NCI-H1092 (cell line): ENCODE results near the gene RAMACL.

Experiments used
- DNase-seq: peaks from one replicate; lab custom pipeline; 2025; lab: John Stamatoyannopoulos, UW

RAMACL gene

DNA sequence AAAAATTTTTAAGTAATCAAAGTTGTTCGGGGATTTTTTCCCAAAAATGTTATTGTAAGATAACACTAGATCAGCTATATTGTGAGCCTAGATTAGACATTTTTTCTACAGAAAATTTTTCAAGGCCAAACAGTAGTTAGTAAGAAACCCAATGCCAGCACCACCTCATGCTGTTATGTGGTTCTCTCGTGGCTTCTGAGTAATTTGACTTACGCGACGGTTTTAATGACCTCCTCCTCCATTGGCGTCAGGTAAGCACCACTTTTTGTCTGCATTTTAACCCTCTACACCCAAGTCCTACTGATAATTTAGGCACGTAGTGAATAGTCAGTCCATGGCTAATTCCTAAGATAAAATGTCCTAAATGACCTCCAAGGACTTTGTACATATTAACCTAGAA lies 30.9 kb upstream of the RAMACL start:
- no peak for DNase-seq

DNA sequence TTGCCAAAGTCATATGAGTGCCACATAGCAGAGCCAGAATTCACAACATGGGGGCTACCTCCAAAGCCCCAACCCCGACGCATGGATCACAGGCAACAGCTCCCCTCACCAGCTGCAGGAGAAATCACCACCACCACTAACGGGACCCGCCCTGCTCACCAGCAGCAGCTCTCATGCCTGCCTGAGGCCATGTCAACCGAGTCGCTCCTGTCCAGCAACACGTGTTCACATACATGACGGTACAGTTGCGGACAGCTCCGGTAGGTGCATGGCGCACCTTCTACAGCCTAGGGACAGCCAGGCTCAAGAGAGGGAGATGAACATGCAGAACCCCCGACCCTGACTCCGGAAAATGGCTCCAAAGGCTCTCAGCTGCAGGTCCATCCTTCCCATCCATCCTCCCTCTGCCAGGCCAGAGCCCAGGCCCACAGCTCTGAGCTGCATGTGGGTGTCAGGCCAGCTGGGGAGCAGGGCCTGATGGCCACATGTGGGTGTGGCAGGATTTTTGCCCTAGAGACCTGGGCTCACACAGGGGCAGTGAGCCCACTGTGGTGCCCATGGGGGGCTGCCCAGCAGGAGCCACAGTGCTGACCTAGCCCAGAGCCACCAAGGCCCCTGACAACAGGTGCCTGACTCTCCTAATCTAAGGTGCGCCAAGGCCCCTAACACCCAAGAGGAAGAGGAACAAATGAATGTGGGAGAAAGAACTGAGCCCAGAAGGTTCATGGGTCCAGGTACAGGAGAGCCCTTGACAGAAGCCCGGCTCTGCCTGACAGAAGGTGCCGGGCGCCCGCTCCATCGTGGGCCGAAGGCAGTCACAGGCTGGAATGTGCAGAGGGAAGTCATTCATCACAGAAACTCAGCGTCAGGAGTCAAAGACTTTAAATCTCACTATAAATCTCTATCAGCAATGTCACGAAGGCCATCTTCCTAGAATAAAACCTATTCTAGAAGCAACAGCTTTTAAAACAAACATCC lies 30.1 kb upstream of the RAMACL start:
- DNase-seq: no peak

DNA sequence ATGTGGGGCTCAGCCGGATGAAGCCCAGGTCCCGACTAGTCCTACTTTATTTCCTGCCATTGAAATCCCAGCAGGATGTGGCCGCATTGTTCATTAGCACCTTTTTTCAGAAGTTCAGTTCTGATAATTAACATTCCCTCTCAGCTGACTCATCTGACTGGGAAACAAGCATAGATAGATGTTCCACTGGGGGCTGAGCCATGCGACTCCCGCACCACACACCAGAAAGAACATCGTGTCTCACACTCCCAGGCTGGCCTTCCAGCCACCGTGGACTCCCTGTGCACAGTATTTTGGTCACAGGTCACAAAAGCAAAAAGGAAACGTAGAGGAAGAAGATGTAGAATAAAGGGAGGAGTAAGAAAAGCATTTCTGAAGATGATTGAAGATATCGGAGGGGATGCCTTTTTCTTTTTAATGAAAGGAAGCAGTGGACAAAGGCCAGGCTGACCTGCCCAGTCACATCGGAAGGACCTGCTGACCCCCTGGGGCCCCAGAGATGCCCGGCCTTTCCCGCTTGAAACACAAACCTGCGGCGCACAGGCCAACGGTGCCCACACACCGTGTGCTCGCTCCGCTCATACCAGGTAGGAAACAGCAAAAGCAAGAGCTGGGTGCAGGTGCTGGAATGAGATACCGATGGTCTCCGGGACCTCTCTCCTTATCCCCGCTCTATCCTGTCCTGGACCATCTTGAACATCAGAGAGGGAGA lies 28.7 kb upstream of the RAMACL start:
- no peak for DNase-seq

DNA sequence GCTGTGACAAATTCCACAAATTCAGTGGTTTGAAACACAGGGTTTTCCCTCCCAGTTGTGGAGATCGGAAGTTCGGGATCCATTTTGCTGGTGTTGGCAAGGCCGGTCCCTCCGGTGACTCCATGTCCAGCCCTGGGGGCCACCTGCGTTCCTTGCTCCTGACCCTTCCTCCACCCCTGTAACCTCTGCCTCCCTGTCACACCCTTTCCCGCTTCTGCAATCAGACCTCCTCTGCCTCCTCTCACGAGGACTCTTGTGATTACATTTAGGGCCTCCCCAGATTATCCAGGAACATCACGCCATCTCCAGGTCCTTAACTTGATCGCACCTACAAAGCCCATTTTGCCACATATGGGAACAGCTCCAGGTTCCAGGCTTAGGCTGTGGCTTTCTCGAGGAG lies 28.1 kb upstream of the RAMACL start:
- no peak for DNase-seq

DNA sequence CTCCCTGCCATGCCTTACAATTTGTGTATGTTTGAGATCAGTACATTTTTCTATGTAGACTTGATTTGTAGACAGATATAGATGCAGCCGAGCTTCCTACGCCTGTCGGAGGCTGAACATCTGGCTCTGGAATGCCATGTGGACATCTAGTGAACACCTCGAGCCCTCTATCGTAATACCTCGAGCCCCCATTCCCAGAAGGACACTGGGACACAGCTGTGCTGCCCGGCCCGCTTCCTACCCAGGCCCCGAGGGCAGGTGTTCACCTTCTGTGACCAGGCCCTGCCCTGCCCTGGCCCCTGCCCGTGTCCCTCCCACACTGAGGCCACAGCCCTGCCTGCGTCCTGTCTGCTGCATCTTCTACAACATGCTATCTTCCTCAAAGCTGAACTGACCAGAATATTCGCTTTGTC lies 27.7 kb upstream of the RAMACL start:
- DNase-seq: no peak

DNA sequence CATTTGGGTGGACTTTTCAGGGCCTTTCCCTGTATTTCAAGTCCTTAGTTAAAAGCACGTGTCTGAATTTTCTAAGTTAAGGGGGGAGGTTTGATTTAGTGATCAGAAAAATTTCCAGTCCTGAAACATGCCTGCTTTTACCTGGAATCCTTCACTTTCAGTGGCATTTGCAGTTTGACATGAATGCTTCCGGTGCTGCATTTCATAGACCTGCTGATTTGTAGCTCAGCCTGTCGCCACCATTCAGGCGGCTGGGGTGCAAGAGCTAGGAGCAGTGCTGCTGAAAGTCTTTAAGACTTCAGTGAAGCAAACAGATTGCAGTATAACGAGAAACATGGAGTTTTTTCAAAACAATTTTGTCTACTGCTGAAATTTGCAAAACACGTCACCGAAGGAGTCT lies 26.5 kb upstream of the RAMACL start:
- no peak for DNase-seq

DNA sequence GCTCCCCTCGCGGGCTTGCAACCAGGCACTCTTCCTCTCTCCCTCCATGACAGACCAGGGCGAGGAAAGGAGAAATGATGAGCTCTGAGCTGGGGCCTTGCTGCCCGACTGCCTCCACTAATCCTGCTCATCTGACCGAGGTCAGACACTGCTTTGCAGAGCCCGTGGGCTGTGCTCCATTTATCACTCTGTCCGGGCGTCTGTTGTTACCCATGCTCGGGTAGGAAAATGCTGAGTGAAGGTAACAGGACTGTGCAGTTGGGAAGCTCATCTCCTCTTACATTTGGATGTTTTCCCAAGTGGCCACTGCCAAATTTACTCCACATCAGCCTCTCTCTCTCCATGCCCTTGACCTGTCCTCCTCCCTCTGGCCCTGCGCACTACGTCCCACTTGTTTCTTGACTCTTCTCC lies 26.0 kb upstream of the RAMACL start:
- no peak for DNase-seq

DNA sequence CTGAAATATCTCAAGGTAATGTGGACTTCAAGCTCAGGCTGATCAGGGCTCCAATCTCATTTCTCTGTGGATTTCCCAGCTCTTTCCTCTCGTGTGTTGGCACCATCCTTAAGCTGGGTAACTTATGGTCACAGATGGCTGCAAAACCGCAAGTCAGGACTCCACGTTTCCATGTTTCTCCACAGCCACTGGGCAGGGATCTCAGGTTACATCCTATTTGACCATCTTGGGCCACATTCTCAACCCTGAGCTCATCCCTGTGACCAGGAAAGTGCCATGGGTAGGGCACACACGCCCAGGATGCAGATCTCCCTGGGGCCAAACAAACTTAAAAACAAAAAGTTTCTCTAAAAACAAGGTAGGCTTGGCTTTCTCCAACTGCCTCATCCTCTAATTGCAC lies 25.2 kb upstream of the RAMACL start:
- DNase-seq: no peak

DNA sequence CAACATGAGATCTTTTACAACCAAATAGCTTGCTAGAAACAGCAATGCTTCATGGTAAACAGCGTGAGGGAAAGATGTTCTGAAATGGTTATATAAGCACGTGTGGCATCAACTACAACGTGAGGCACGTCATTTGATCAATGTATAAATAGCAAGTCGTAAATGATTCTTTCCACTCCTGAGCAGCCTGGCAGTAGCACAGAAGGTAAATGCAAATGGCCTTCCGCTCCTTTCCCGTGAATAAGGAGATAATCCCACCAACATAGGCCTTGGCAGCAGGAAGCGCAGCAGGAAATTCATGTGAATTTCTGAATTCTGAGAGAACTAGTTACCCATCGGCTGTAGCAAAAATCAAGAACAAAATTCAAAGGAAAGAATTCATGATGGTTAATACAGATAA lies 23.6 kb upstream of the RAMACL start:
- no peak for DNase-seq

DNA sequence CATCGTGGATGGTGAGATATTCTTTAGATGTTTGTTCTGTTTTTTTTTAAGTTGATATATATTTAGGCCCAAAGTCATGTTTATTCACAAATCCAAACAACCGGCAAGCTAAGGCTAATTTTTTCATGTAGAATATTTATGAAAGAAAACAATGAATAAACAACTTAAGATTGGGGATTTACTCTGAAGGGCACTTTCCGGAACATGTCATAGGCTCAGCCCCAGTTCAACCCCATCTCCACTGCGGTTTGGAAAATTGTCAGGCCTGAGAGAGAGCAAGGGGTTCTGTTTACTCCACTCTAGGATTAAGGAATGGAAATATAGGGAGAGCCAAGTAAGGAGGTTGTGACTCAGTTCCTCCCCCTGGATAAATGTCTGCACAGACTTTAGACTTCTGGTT lies 22.3 kb upstream of the RAMACL start:
- DNase-seq: no peak

DNA sequence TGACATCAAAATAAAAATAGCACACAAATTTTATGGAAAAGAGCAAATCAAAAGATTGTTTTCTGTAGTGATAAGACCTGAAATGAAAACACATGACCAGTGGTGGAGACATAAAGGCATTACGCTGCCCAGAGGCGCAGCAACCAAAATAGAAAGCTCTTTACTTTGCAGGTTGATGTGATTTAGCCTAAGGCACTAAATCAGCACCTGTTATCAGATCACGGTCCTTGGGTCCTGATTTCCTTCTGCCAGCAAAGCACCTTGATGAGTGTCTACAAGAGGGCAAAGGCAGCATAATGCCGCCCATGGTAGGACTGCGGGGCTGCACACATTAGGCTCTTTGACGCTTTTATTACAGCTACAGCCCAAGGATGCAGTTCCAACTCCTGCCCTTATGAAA lies 19.3 kb upstream of the RAMACL start:
- no peak for DNase-seq

DNA sequence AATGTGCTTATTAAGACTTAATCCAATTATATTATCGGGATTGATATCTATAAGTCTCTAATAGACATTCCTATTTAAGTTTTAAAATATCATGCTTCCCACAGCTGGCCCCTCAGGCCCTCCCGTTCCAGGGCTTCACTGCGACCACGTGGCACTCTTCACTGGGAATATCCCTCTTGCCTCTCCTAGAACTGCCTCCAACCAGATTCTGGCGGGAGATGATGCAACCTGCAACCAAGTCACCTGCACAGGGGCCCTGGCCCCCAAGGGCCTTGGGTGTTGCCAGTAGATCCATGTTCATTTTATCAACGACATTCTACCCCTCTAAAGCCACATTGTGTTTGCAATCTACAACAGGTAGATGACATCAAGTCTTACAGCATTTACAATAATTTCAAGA lies 18.4 kb upstream of the RAMACL start:
- no peak for DNase-seq

DNA sequence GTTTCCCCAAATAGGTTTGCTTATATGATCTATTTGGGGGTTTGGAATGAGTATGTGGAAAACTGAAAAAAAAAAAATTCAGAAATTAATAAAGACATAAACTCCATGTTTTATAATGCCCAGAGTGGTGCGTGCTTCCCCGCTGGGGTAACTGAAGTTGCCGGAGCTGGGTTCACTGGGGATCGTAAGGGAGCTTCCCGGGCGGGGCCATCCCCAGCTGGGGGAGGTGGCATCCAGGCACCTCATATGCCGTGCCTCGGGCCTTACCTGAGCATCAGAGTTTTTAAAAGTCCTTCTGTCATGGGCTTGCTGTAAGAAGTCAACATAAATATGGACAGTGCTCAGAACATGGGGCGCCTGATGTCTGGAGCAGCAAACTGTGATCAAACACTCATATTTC lies 17.9 kb upstream of the RAMACL start:
- DNase-seq: no peak

DNA sequence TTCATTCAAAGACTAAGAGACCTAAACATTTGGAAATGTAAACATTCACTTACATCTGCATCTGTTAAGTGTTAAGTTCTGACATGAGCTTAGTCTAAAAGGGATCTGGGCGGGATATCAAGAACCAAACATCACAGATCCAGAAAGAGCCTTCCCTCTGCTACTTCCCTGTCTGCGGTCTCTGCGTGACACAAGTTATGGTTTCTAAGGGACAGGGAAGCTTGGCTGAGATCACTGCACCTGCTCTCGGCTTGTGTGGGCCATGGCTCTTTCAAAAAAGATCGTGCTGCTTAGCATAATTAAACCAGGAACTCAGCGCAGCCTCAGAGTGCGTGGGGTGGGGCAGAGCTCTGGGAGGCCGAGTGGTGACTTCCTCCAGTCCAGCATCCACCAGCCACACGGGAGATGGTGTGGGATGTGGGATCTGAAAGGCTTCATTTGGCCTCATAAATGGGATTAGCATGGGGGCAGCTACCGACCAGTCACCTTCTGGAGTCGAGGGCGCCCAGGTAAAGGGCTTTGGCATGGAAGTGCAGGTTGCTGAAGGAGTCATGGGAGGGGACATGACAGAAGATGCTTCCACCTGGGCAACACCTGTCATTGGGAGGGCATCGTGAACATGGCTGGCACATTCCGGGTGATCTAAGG lies 16.7 kb upstream of the RAMACL start:
- DNase-seq: no peak

DNA sequence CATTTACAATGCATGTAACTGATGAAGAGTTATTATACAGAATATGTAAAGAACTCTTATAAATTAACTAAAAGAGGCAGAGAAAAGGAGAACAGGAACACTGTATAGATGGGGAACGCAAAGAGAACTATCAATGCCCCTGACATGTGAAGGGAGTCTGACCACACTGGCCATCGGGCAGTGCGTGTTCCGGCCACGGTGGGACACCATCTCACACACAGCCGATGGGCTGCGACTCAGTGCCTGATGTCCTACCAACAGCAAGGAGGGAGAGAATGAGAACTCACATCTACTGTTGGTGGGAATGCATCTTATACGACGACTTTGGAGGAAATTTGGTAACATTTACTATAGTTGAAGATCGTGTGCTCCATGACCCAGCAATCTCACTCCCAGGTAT lies 15.5 kb upstream of the RAMACL start:
- no peak for DNase-seq

DNA sequence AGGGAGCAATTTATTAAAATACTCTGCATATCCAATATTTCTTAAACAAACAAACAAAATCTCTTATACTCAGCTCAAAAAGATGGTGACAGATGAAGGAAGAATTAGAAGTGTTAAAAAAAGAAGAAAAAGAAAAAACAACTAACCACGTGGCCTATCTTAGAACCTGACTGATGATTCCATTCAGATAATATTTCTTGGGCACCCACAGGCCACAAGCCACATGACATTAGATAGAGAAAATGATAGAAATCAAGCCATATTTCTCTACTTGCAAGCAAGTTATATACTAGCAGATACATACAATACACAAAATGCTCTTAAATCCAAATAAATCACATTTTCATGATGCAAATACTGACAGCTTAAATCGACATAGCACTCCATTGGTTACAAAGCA lies 14.5 kb upstream of the RAMACL start:
- DNase-seq: no peak

DNA sequence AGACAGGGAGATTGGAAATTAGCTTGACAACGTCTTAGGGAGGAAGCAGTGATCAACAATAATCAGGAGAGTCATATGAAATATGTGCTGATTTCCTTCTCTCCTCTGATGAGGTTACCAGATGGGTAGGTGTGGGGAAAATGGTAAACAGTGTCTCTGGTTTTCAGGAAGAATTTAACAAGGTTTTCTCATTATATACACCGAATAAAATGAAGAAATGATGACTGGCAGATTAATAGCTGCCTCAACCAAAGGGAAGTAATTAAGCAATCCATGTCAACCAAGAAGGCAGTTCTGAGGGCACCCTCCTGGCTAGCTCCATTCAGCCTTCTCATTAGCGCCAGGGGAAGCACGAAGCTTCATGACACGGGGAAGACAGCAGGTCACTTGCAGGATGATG lies 12.7 kb upstream of the RAMACL start:
- no peak for DNase-seq

DNA sequence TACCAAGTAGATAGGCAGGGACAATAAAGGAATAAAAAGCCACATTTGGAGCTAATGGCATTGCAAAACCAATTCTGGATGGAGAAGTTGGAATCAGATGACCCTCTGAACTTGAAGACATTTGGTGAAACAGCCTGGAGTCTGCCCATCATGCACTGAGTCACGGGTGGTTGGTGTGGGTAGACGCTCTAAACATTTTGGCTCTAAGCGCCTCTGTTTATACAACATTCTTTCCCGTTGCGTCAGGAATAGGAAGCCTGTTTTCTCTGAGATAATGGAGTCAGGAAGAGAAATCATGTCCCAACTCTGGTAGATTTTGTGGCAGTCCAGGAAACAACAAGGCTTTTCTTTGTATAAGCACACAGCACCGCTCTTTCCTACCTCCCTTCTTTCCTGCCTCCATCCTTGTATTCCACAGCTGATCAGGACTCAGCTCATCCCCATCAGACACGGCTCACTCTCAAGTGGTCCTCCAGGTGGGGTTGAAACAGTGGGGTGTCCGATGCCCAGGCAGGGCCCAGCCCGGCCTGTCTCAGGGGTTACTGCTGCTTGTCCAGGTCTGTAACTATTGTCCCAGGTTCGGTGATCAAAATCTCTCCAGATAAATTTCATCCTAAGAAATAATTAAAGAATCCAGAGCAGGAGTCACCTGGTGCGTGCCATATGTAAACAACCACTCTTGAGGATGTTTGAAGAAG lies 12.1 kb upstream of the RAMACL start:
- no peak for DNase-seq

DNA sequence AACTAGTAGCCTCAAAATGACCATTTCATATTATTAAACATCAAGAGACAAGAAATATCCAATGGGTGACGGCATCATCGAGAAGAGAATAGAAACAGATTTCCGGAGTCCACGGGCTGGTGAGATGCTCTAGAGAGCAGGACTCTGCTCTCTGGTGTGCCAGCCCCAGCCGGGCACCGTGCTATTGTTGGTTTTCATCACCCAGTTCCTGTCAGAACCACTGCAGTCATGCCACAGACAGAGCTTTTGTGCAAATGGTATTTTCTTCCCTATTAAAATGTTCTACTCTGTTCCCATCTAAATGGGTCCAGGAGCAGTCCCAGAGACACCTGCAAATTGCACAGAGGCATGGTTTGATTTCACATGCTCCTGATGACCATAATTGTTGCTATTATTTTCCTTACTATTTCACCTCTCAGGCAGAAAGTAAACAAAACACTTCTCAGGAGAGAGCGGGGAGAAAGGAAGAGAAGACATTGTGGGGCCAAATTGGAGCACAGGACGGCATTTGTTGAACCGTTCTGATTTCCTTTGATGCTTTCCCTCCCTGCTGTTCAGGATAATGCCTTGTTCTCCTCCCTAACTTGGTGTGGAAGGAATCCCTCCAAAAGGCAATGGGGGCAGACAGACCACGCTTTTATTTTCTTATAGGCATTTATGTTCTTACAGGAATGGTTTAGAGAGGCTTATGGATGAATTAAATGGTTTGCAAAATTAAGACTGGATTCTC lies 11.4 kb upstream of the RAMACL start:
- DNase-seq: no peak

DNA sequence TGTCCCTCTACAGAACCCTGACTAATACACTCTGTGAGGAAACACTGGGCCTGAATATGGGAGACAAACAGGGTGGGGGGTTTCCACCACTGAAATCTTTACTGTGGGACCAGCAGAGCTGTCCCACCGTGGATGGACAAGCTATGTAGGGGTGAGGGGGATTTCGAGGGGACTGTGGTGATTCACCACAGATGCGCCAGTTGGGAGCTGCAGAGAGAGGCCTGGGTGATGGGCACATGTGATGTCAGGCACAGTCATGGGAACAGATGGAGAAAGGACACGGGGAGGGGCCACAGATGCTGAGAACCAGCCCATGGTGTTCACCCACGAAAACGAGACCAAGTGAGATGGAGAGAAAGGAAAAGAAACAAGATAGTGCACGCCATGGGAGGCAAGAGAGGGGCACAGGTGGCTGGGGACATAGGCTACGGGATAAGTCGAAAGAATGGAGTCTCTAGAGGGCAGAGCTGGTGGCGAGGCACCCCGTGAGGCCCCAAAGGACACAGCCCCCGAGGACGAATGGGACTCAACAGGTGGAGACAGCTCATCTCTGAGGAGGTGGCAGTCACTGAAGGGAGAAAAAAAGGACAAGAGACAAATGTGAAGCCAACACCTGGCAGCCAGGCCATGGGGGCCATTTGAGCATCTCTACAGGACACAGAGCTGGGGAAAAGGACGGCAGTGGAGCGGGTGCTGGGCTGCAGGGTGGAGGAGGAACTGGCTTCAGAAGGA lies 10.5 kb upstream of the RAMACL start:
- no peak for DNase-seq

DNA sequence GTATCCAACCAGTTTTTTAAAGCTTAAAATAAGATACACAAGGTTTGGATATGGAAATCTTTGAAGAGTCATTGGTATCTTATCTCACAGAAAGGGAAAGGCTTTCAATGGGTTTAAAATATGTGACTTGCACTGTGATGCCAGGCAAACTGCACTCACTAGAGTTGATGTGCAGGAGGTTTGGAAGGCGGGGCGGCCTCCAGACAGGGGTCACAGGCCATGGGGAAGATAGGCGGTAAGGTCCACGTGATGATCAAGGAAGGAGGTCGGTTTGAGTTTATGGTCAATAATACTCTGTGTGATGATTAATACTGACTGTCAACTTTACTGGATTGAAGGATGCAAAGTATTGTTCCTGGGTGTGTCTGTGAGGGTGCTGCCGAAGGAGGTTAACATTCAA lies 9.5 kb upstream of the RAMACL start:
- no peak for DNase-seq
